Mesodermal cell (in vitro differentiated cells): ENCODE measurements around the gene PPP1R9B.

ENCODE experiments used
- H3K27ac ChIP-seq: 2 replicates; pipeline ENCODE4 v1.7.0; 2013; ENCODE audit warnings: mild to moderate bottlenecking, low read depth, low read length, moderate library complexity; ENCODE audit not compliant: severe bottlenecking
- H3K36me3 ChIP-seq: 2 replicates; pipeline ENCODE4 v1.7.1; 2013; ENCODE audit warnings: mild to moderate bottlenecking, low read length, moderate library complexity; ENCODE audit not compliant: control insufficient read depth, insufficient read depth
- H3K4me1 ChIP-seq: one replicate; pipeline ENCODE4 v1.7.1; 2013; ENCODE audit warnings: mild to moderate bottlenecking, low read length; ENCODE audit not compliant: insufficient read depth, control insufficient read depth, poor library complexity, severe bottlenecking
- H3K4me3 ChIP-seq: 2 replicates; pipeline ENCODE4 v1.7.0; 2013; ENCODE audit warnings: low read length, control low read depth, mild to moderate bottlenecking; ENCODE audit not compliant: insufficient read depth, poor library complexity, severe bottlenecking; ENCODE audit errors: extremely low read depth
- H3K9me3 ChIP-seq: 2 replicates; pipeline ENCODE4 v1.7.1; 2013; ENCODE audit warnings: mild to moderate bottlenecking, low read length, moderate library complexity; ENCODE audit not compliant: control insufficient read depth
- WGBS, 2 experiments: methylation state at CpG; one replicate each; pipeline ENCODE4 v1.1.5; 2013; ENCODE audit warnings: missing lambda C conversion rate in 2 of 2; ENCODE audit not compliant: insufficient coverage in 2 of 2; 5-methylcytosine and 5-hydroxymethylcytosine counted together

The PPP1R9B gene

GRCh38 chr17:50171371-50172071 is 21.0 kb upstream of the PPP1R9B start:
- Histone ChIP-seq H3K4me3 (no peak overlapping the region), H3K4me1 (peaks cover 20% of the 10 kb centered on the region), H3K36me3 (no peaks in the 10 kb centered on the region), H3K27ac (no peak overlapping the region), H3K9me3 (no peaks in the 10 kb centered on the region)
- WGBS, 2 experiments: 96 to 97% methylated on average over 16 to 17 of the region's 17 CpGs

DNA sequence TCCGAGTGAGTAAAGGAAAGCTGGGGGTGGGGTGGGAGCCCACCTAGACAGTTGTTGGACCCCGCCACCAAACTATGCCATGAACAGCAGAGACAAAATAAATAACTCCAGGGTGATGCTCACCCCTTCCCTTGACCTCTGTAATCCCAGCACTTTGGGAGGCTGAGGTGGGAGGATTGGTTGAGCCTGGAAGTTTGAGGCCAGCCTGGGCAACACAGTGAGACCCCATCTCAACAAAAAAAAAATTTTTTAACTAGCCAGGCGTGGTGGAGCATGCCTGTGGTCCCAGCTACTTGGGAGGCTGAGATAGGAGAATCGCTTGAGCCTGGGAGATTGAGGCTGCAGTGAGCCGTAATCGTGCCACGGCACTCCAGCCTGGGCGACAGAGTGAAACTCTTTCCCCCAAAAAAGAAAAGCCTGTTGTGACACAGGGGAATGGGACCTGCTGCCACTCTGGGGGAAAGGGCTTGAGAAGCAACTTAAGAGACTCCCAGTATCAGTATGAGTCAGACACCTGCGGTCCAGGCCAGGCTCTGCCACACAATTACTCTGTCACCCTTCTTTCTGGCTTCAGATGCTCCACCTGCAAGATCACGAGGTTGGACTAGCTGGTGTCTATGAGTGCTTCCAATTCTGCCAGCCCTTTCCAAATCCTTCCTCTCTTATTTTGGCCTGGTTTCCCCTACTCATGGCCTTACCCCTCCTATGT is 20.3 kb upstream of the PPP1R9B start:
- 90 to 91% methylated on average over 7 to 8 of the region's 10 CpGs for WGBS, 2 experiments
- Histone ChIP-seq H3K27ac (no peak overlapping the region), H3K9me3 (no peaks in the 10 kb centered on the region), H3K36me3 (no peaks in the 10 kb centered on the region), H3K4me1 (peaks cover 25% of the 10 kb centered on the region), H3K4me3 (no peak overlapping the region)

GRCh38 chr17:50169881-50170459 is 19.5 kb upstream of the PPP1R9B start:
- H3K36me3 ChIP-seq: no peaks in the 10 kb centered on the region
- H3K27ac ChIP-seq: no peak overlapping the region
- no peak overlapping the region for H3K4me3 ChIP-seq
- H3K9me3 ChIP-seq: no peaks in the 10 kb centered on the region
- peaks cover 25% of the 10 kb centered on the region for H3K4me1 ChIP-seq
- WGBS, 2 experiments: 85 to 95% methylated on average over 7 to 8 of the region's 9 CpGs

DNA sequence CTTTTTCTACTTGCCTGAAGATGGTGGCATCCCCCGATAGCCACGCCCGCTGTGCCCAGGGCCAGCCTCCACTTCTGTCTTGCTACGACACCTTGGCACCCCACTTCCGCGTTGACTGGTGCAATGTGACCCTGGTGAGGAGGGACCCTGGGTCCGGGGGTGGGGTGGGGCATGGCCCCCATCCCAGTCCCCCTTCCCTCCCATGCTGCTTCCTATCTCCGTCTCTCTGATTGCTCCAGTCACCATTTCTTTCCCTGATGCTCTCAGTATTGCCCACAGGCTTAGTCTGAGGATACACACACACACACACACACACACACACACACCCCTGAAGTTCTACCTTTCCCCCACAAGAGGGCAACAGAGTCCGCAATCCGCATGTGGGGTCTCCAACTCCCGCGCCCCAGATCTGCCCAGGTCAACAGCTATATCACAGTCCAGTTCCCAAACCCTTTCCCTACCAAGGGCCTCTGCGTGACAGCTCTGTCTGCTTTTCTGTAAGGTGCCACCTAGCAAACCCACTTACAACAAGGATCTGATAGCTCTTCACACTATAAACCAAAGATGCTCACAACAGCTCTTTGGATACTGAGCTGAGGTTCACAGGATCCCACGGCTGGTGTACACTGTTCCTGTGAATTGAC is 18.8 kb upstream of the PPP1R9B start:
- Histone ChIP-seq H3K27ac (no peak overlapping the region), H3K4me3 (no peak overlapping the region), H3K36me3 (no peaks in the 10 kb centered on the region), H3K9me3 (no peaks in the 10 kb centered on the region), H3K4me1 (peaks cover 25% of the 10 kb centered on the region)
- WGBS, 2 experiments: 40 to 58% methylated on average over 2 to 13 of the region's 14 CpGs

DNA sequence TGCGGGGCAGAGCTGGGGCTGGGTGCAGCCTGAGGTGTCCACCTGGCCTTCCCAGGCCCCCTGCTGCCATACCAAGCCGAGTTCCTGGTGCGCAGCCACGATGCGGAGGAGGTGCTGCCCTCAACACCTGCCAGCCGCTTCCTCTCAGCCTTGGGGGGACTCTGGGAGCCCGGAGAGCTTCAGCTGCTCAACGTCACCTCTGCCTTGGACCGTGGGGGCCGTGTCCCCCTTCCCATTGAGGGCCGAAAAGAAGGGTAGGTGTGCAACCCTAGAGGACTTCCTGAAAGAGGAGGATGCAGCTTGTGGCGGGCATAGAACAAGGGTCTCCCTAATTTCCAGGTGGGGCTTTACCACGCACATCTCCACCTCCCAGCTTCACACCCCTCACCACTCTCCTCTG is 17.8 kb upstream of the PPP1R9B start:
- Histone ChIP-seq H3K4me1 (peaks cover 17% of the 10 kb centered on the region), H3K27ac (no peak overlapping the region), H3K4me3 (no peak overlapping the region), H3K9me3 (no peaks in the 10 kb centered on the region), H3K36me3 (no peaks in the 10 kb centered on the region)
- 90 to 93% methylated on average over 12 to 13 of the region's 13 CpGs for WGBS, 2 experiments

- no peak overlapping the region for H3K4me3 ChIP-seq
- no peaks in the 10 kb centered on the region for H3K9me3 ChIP-seq
- peaks cover 9% of the 10 kb centered on the region for H3K4me1 ChIP-seq
- no peaks in the 10 kb centered on the region for H3K36me3 ChIP-seq
- H3K27ac ChIP-seq: no peak overlapping the region
- 93% methylated on average over 3 to 17 of the region's 19 CpGs for WGBS, 2 experiments
Observed at GRCh38 chr17:50167371-50167770, 16.9 kb upstream of the PPP1R9B start.

DNA sequence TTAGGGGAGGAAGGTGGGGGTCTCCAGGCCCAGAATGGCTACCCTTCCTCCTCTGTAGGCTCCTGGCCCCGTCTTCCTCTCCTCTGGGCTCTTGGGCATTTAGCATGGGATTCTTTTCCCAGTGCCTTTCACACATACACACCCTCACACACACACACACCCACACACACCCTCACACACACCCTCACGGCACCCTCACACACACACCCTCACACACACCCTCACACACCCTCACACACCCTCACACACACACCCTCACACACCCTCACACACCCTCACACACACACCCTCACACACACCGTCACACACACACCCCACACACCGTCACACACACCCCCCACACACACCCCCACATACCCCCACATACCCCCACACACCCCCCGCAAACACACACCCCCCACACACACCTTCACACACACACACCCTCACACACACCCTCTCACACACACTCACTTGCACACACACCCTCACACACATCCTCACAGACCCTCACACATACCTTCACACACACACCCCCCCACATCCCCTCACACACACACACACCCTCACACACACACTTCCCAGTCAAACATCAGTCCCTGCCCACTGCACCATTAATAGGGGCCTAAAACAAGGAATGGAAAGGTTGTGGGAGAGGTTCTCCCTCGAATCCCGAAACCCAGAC is 16.2 kb upstream of the PPP1R9B start:
- Histone ChIP-seq H3K27ac (no peak overlapping the region), H3K9me3 (no peaks in the 10 kb centered on the region), H3K4me3 (no peak overlapping the region), H3K36me3 (no peaks in the 10 kb centered on the region), H3K4me1 (peaks cover 9% of the 10 kb centered on the region)
- WGBS, 2 experiments: 92% methylated on average over 2 of the region's 7 CpGs; no CpG with 5 or more reads in 1 of the 2 experiments

DNA sequence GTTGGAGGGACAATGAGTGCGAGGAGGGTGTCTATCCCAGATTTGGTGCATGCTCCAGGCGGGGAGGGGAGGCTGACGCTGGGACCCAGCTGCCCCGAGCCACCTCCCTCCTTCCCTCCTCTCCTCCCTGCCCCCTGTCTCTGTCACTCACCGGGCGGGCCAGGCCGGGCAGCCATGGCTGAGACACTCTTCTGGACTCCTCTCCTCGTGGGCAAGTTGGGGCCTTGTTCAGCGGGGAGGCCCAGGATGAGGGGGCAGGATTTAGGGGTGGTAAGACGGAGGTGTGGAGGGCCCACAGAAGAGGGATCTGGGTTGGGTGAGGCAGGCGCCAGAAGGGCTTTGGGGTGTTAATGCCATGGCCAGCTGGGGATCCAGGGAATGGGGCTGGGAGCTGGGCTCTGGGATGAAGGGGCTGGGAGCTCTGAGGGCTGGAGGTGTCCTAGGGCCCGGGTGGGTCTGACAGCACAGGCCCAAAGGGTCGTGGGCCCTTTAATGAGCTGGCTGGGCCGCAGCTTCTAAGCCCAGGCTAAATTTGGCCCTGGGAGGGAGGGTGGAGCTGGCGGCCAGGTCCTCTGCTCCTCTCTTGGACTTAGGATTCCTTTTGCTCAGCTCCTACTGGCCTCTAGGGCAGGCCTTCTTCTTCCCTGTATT is 15.5 kb upstream of the PPP1R9B start, which contains the start of gene SGCA:
Gene SGCA, plus strand, starts transcription at position 139 of the 651 bp plus-strand sequence. Its CDS starts 36 bp downstream, at position 175.
- no peak within 1 kb of the TSS for H3K27ac ChIP-seq
- no peaks in the 10 kb centered on the region for H3K9me3 ChIP-seq
- 41 to 54% methylated on average over 6 to 7 of the region's 15 CpGs for WGBS, 2 experiments
- H3K4me3 ChIP-seq: no peak within 1 kb of the TSS
- peaks cover 9% of the 10 kb centered on the region for H3K4me1 ChIP-seq
- H3K36me3 ChIP-seq: no peaks in the 10 kb centered on the region

DNA sequence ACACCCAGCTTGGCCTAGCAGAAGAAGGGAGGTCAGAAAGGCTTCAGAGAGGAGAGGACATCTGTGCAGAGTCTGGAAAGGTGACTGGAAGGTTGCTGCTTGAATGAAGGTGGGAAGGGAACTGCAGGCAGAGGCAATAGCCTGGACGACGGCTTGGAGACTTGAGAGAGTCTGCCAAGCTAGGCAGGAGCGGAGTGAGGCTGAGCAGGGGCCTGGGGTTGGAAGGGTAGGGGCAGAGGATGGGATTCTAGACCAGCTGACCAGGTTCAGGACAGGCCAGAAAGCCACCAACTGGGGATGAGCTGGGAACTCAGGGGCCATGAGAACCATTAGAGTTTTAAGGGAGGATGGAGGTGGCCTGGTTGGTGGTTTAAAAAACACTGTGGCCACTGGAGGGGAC is 15.0 kb upstream of the PPP1R9B start:
- no peak overlapping the region for H3K27ac ChIP-seq
- 94% methylated on average over 3 of the region's 3 CpGs for WGBS, 2 experiments
- no peaks in the 10 kb centered on the region for H3K9me3 ChIP-seq
- H3K4me3 ChIP-seq: no peak overlapping the region
- H3K4me1 ChIP-seq: peaks cover 9% of the 10 kb centered on the region
- H3K36me3 ChIP-seq: no peaks in the 10 kb centered on the region

DNA sequence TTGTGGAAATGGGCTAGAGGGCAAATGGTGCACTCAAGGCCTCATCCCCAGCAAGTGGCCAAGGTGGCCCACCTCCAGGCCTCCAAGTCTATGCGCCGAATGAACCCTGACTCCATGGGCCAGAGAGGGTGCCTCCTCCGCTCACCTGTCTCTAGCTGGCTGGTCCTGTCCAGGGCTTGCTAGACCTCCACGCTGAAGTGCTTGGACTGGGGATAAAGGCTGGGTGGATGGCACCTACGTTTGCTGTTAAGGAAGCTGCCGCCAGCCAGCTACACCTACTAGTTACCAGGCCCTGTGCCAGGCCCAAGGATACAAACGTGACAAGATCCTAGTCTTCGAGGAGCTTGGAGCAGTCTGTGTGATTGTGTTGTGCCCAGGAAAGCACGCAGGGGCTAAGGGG is 14.6 kb upstream of the PPP1R9B start:
- no peak overlapping the region for H3K4me3 ChIP-seq
- no peaks in the 10 kb centered on the region for H3K9me3 ChIP-seq
- WGBS, 2 experiments: 94 to 95% methylated on average over 6 to 9 of the region's 9 CpGs
- H3K4me1 ChIP-seq: peaks cover 9% of the 10 kb centered on the region
- no peaks in the 10 kb centered on the region for H3K36me3 ChIP-seq
- no peak overlapping the region for H3K27ac ChIP-seq
